ENCODE data around the gene NAA40.
A peak's percentile ranks its signal among the peaks of the same experiment; 100 is the strongest.

The NAA40 gene

DNA sequence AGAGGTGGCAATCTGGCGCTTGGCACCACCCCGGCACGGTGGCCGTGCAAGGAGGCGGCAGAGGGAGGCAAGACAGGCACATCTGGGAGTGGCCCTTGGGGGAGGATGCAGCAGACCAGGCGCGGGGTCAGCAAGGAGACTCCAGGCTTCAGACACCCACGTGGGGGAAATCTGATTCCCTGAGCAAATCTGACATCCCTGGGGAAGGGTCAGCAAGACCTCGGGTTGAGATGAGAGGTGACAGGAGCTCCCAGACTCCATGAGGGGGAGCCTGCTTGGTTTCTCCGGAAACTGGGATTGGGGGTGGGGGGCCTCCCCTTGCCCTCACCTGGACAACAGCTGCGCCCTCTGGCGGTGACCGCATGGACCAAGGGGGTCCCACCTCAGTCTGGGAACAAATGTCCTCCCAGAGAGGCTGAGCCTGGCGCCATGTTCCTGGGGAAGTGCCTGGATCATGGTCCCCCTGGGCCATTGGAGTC is 17.8 kb upstream of the NAA40 start:
- Histone ChIP-seq H2AFZ (ENCODE audit: low read depth, low read length) (no peak overlapping the region), H2BK15ac (ENCODE audit: low read depth, poor library complexity, severe bottlenecking) (peak overlapping the region; percentile 29), H3K14ac (ENCODE audit: low read length in 2 of 2) (no peak overlapping the region), H3K4me2 (ENCODE audit: low read length, poor library complexity, severe bottlenecking) (no peak overlapping the region), H3K4me1 (ENCODE audit: control insufficient read depth, insufficient read depth, low read depth, low read length) (peaks cover 46% of the 10 kb centered on the region), H2AK5ac (ENCODE audit: low read length, severe bottlenecking) (peak overlapping the region; percentile 43), H2BK5ac (ENCODE audit: low read depth, low read length, poor library complexity, severe bottlenecking) (no peak overlapping the region), H3K23ac (ENCODE audit: low read length in 2 of 2) (no peak overlapping the region), H3K36me3 (ENCODE audit: control insufficient read depth in 1 of 2, insufficient read depth in 2 of 2, low read depth in 1 of 2, low read length in 2 of 2) (no peaks in the 10 kb centered on the region), H3K9ac (ENCODE audit: low read length) (no peak overlapping the region), H2BK12ac (ENCODE audit: low read length in 2 of 2) (peak overlapping the region in 1 of 2 experiments; percentile 33), H3K4me3 (ENCODE audit: insufficient read depth in 1 of 2, low read depth in 1 of 2, low read length in 2 of 2) (no peak overlapping the region), H2BK120ac (ENCODE audit: low read depth, low read length) (no peak overlapping the region), H3K9me3 (ENCODE audit: control insufficient read depth, low read length) (no peaks in the 10 kb centered on the region), H3K79me1 (replicated peaks; ENCODE audit: low read length, poor library complexity, severe bottlenecking) (no peaks in the 10 kb centered on the region), H3K4ac (ENCODE audit: low read depth in 1 of 2, low read length in 2 of 2) (no peak overlapping the region), H3K27ac (ENCODE audit: low read length, poor library complexity, severe bottlenecking) (no peak overlapping the region), H3K27me3 (ENCODE audit: control insufficient read depth in 1 of 2, insufficient read depth in 1 of 2, low read length in 2 of 2) (peaks cover 13 to 26% of the 10 kb centered on the region in 2 experiments), H3K18ac (ENCODE audit: low read depth in 1 of 2, low read length in 2 of 2) (peak overlapping the region in 1 of 2 experiments; percentile 69), H4K91ac (ENCODE audit: low read length) (no peak overlapping the region), H4K8ac (ENCODE audit: low read length) (no peak overlapping the region)
- WGBS, result 40% methylated on average over 14 of the region's 14 CpGs
- no peak for DNase-seq

- H2AFZ ChIP-seq (ENCODE audit: low read depth, low read length), result no peak overlapping the region
- no peak overlapping the region for H2BK5ac ChIP-seq (ENCODE audit: low read depth, low read length, poor library complexity, severe bottlenecking)
- peaks cover 22 to 27% of the 10 kb centered on the region in 2 experiments for H3K27me3 ChIP-seq (ENCODE audit: control insufficient read depth in 1 of 2, insufficient read depth in 1 of 2, low read length in 2 of 2)
- H3K18ac ChIP-seq (ENCODE audit: low read depth in 1 of 2, low read length in 2 of 2), result no peak overlapping the region
- WGBS, result 90% methylated on average over 2 of the region's 2 CpGs
- H3K23ac ChIP-seq (ENCODE audit: low read length in 2 of 2), result no peak overlapping the region
- peaks cover 33% of the 10 kb centered on the region for H3K4me1 ChIP-seq (ENCODE audit: control insufficient read depth, insufficient read depth, low read depth, low read length)
- no peak for DNase-seq
- no peak overlapping the region for H3K4ac ChIP-seq (ENCODE audit: low read depth in 1 of 2, low read length in 2 of 2)
- H4K8ac ChIP-seq (ENCODE audit: low read length), result no peak overlapping the region
- no peak overlapping the region for H4K91ac ChIP-seq (ENCODE audit: low read length)
- H3K4me3 ChIP-seq (ENCODE audit: insufficient read depth in 1 of 2, low read depth in 1 of 2, low read length in 2 of 2), result no peak overlapping the region
- H3K27ac ChIP-seq (ENCODE audit: low read length, poor library complexity, severe bottlenecking), result no peak overlapping the region
- H3K79me1 ChIP-seq (replicated peaks; ENCODE audit: low read length, poor library complexity, severe bottlenecking), result no peaks in the 10 kb centered on the region
- H2AK5ac ChIP-seq (ENCODE audit: low read length, severe bottlenecking), result no peak overlapping the region
- H3K9me3 ChIP-seq (ENCODE audit: control insufficient read depth, low read length), result no peaks in the 10 kb centered on the region
- no peaks in the 10 kb centered on the region for H3K36me3 ChIP-seq (ENCODE audit: control insufficient read depth in 1 of 2, insufficient read depth in 2 of 2, low read depth in 1 of 2, low read length in 2 of 2)
- H2BK120ac ChIP-seq (ENCODE audit: low read depth, low read length), result no peak overlapping the region
- peak overlapping the region in 1 of 2 experiments; percentile 6 for H2BK12ac ChIP-seq (ENCODE audit: low read length in 2 of 2)
- H3K14ac ChIP-seq (ENCODE audit: low read length in 2 of 2), result no peak overlapping the region
- H3K4me2 ChIP-seq (ENCODE audit: low read length, poor library complexity, severe bottlenecking), result no peak overlapping the region
- no peak overlapping the region for H3K9ac ChIP-seq (ENCODE audit: low read length)
- H2BK15ac ChIP-seq (ENCODE audit: low read depth, poor library complexity, severe bottlenecking), result no peak overlapping the region
These were observed 16.1 kb upstream of the NAA40 start for GRCh38 chr11:63922673-63923192.

DNA sequence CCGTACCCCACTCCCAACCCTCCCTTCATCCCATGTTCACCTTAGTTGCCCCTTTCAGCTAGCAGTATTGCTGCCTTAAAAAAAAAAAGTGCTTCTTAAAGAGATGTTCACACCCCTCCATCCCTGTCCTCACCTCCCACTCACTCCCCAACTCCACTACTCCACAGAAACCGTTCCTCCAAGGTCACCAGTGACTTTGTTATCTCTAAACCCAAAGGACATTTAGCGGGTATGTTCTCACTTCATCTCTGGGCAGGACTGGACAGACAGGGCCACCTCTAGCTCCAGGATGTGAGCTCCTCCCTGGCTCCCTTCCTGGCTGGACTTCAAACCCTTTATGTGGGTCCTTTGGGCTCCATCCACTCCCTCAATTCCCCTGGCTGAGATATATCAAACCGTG is 15.5 kb upstream of the NAA40 start:
- no peak for DNase-seq
- no peak overlapping the region for H4K8ac ChIP-seq (ENCODE audit: low read length)
- H2BK12ac ChIP-seq (ENCODE audit: low read length in 2 of 2), result no peak overlapping the region
- 72% methylated on average over 4 of the region's 4 CpGs for WGBS
- H3K27ac ChIP-seq (ENCODE audit: low read length, poor library complexity, severe bottlenecking), result no peak overlapping the region
- H3K4me2 ChIP-seq (ENCODE audit: low read length, poor library complexity, severe bottlenecking), result no peak overlapping the region
- no peak overlapping the region for H2BK15ac ChIP-seq (ENCODE audit: low read depth, poor library complexity, severe bottlenecking)
- peaks cover 26 to 33% of the 10 kb centered on the region in 2 experiments for H3K27me3 ChIP-seq (ENCODE audit: control insufficient read depth in 1 of 2, insufficient read depth in 1 of 2, low read length in 2 of 2)
- H3K9ac ChIP-seq (ENCODE audit: low read length), result no peak overlapping the region
- no peak overlapping the region for H2AK5ac ChIP-seq (ENCODE audit: low read length, severe bottlenecking)
- H2BK120ac ChIP-seq (ENCODE audit: low read depth, low read length), result no peak overlapping the region
- no peaks in the 10 kb centered on the region for H3K9me3 ChIP-seq (ENCODE audit: control insufficient read depth, low read length)
- H3K23ac ChIP-seq (ENCODE audit: low read length in 2 of 2), result no peak overlapping the region
- H3K18ac ChIP-seq (ENCODE audit: low read depth in 1 of 2, low read length in 2 of 2), result no peak overlapping the region
- H3K4me3 ChIP-seq (ENCODE audit: insufficient read depth in 1 of 2, low read depth in 1 of 2, low read length in 2 of 2), result no peak overlapping the region
- H4K91ac ChIP-seq (ENCODE audit: low read length), result no peak overlapping the region
- no peaks in the 10 kb centered on the region for H3K36me3 ChIP-seq (ENCODE audit: control insufficient read depth in 1 of 2, insufficient read depth in 2 of 2, low read depth in 1 of 2, low read length in 2 of 2)
- no peak overlapping the region for H2BK5ac ChIP-seq (ENCODE audit: low read depth, low read length, poor library complexity, severe bottlenecking)
- no peak overlapping the region for H2AFZ ChIP-seq (ENCODE audit: low read depth, low read length)
- peaks cover 27% of the 10 kb centered on the region for H3K4me1 ChIP-seq (ENCODE audit: control insufficient read depth, insufficient read depth, low read depth, low read length)
- no peaks in the 10 kb centered on the region for H3K79me1 ChIP-seq (replicated peaks; ENCODE audit: low read length, poor library complexity, severe bottlenecking)
- no peak overlapping the region for H3K4ac ChIP-seq (ENCODE audit: low read depth in 1 of 2, low read length in 2 of 2)
- H3K14ac ChIP-seq (ENCODE audit: low read length in 2 of 2), result no peak overlapping the region

DNA sequence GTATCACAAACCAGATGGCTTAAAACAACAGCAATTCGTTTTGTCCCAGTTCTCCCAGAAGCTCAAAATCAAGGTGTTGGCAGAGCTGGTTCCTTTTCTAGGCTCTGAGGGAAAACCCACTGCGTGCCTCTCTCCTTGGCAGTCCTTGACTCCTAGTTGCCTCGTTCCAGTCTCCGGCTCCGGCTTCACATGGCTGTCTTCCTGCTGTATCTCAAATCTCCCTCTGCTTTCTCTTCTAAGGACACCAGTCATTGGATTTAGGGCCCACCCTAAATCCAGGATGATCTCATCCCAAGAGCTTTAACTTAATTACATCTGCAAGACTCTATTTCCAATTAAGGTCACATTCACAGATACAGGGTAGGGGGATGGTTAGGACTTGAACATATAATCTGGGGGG is 9.2 kb upstream of the NAA40 start:
- H3K27ac ChIP-seq (ENCODE audit: low read length, poor library complexity, severe bottlenecking), result no peak overlapping the region
- H2BK5ac ChIP-seq (ENCODE audit: low read depth, low read length, poor library complexity, severe bottlenecking), result no peak overlapping the region
- no peak overlapping the region for H4K8ac ChIP-seq (ENCODE audit: low read length)
- H2AFZ ChIP-seq (ENCODE audit: low read depth, low read length), result no peak overlapping the region
- no peak overlapping the region for H2AK5ac ChIP-seq (ENCODE audit: low read length, severe bottlenecking)
- H3K4me1 ChIP-seq (ENCODE audit: control insufficient read depth, insufficient read depth, low read depth, low read length), result no peaks in the 10 kb centered on the region
- no peak overlapping the region for H3K18ac ChIP-seq (ENCODE audit: low read depth in 1 of 2, low read length in 2 of 2)
- H3K27me3 ChIP-seq (ENCODE audit: control insufficient read depth in 1 of 2, insufficient read depth in 1 of 2, low read length in 2 of 2), result peaks cover 14 to 22% of the 10 kb centered on the region in 2 experiments
- H2BK12ac ChIP-seq (ENCODE audit: low read length in 2 of 2), result no peak overlapping the region
- no peak overlapping the region for H3K4me3 ChIP-seq (ENCODE audit: insufficient read depth in 1 of 2, low read depth in 1 of 2, low read length in 2 of 2)
- no peak overlapping the region for H3K14ac ChIP-seq (ENCODE audit: low read length in 2 of 2)
- no peak overlapping the region for H3K4ac ChIP-seq (ENCODE audit: low read depth in 1 of 2, low read length in 2 of 2)
- no peaks in the 10 kb centered on the region for H3K36me3 ChIP-seq (ENCODE audit: control insufficient read depth in 1 of 2, insufficient read depth in 2 of 2, low read depth in 1 of 2, low read length in 2 of 2)
- H3K79me1 ChIP-seq (replicated peaks; ENCODE audit: low read length, poor library complexity, severe bottlenecking), result no peaks in the 10 kb centered on the region
- H2BK15ac ChIP-seq (ENCODE audit: low read depth, poor library complexity, severe bottlenecking), result no peak overlapping the region
- H3K9me3 ChIP-seq (ENCODE audit: control insufficient read depth, low read length), result no peaks in the 10 kb centered on the region
- no peak for DNase-seq
- no peak overlapping the region for H3K23ac ChIP-seq (ENCODE audit: low read length in 2 of 2)
- H4K91ac ChIP-seq (ENCODE audit: low read length), result no peak overlapping the region
- no peak overlapping the region for H2BK120ac ChIP-seq (ENCODE audit: low read depth, low read length)
- no peak overlapping the region for H3K9ac ChIP-seq (ENCODE audit: low read length)
- 87% methylated on average over 5 of the region's 5 CpGs for WGBS
- no peak overlapping the region for H3K4me2 ChIP-seq (ENCODE audit: low read length, poor library complexity, severe bottlenecking)

Measured in mesenchymal stem cell (in vitro differentiated cells and primary cell).